Upper lobe of left lung (tissue), 4 donors: ENCODE data around the gene TXNRD2.

Experiments
- CTCF ChIP-seq, 6 experiments: fragments of 450-650 bp in 4 of 6; fragments of 200-600 bp in 2 of 6; sonication (generic) in 2 of 6; IDR thresholded peaks; one replicate each; pipeline ENCODE4 v1.5.1; 2016 to 2019; ENCODE audit warnings: antibody characterized with exemption in 6 of 6
- EP300 ChIP-seq, 4 donors: sonication (generic); formaldehyde crosslinking; IDR thresholded peaks; one replicate each; pipeline ENCODE4 v1.5.1; 2017; ENCODE audit warnings: antibody characterized with exemption in 4 of 4, control low read depth in 2 of 4
- POLR2A ChIP-seq, 4 donors: fragments of 450-650 bp; IDR thresholded peaks; one replicate each; pipeline ENCODE4 v1.5.1; 2016 to 2017; ENCODE audit warnings: antibody characterized with exemption in 4 of 4, mild to moderate bottlenecking in 2 of 4
- POLR2AphosphoS5 ChIP-seq, 2 donors: sonication (generic); formaldehyde crosslinking; IDR thresholded peaks; one replicate each; pipeline ENCODE4 v1.5.1; 2017; ENCODE audit warnings: antibody characterized with exemption in 2 of 2

DNA sequence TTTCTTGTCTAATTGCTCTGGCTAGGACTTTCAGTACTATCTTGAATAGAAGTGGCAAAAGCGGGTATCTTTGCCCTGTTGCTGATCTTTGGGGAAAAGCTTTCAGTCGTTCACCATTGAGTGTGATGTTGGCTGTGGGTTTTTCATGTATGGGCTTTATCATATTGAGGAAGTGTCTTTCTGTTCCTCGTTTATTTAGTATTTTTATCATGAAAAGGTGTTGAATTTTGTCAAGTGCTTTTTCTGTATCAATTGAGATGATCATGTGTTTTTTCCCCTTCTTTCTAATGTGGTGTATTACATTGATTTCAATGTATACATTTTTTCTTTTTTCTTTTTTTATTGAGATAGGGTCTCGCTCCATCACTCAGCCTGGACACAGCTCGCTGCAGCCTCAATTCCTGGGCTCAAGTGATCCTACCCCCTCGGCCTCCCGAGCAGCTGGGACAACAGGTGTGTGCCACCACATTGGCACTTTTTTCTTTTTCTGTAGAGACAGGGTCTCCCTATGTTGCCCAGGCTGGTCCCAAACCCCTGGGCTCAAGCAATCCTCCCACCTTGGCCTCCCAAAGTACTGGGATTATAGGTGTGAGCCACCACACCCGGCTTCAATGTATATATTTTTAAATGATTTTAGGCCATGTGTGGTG is 81.6 kb downstream of the TXNRD2 start:
- TF ChIP-seq POLR2AphosphoS5 (IDR thresholded peaks at IDR 0.05) (no peak), CTCF (IDR thresholded peaks at IDR 0.05) (no peak), POLR2A (IDR thresholded peaks at IDR 0.05) (no peak), EP300 (IDR thresholded peaks at IDR 0.05) (no peak)
